T-helper 17 cell (primary cell): ENCODE data around the gene PRPF40B. TPM values are rescaled to one million over a fixed set of nuclear protein-coding genes. Genes with fewer than 3 reads are reported as not detected.
A peak's percentile ranks its signal among the peaks of the same experiment; 100 is the strongest.
"Not testable (repeated sequence)": the region's sequence is repeated elsewhere in the genome, so short reads cannot be mapped to it uniquely, and the experiment has no call there.

ENCODE experiments used
- ATAC-seq: fragments of 150-1000 bp; cut with Tn5 transposase; 2 replicates; pipeline ENCODE4 v1.10.0; 2021; ENCODE audit warnings: mild to moderate bottlenecking, moderate library complexity
- DNase-seq, 3 donors: peaks; one replicate each; pipeline versions ENCODE4 v3.0.0 to v3.0.0-alpha.2; 2020 to 2021
- H3K9me3 ChIP-seq: one replicate; pipeline ENCODE4 v1.7.0; 2013; ENCODE audit warnings: low read length, mild to moderate bottlenecking; ENCODE audit not compliant: control insufficient read depth, poor library complexity, severe bottlenecking
- H3K27ac Mint-ChIP-seq: one replicate; pipeline ENCODE4 v1.8.0; 2022; ENCODE audit warnings: mild to moderate bottlenecking, moderate library complexity, mixed read lengths
- H3K27me3 Mint-ChIP-seq: one replicate; pipeline ENCODE4 v1.8.0; 2022; ENCODE audit warnings: mixed read lengths
- H3K36me3 Mint-ChIP-seq: one replicate; pipeline ENCODE4 v1.8.0; 2022; ENCODE audit warnings: low read depth, mixed read lengths
- H3K4me1 Mint-ChIP-seq: one replicate; pipeline ENCODE4 v1.8.0; 2022; ENCODE audit warnings: mild to moderate bottlenecking, mixed read lengths
- H3K4me3 Mint-ChIP-seq: one replicate; pipeline ENCODE4 v1.8.0; 2022; ENCODE audit warnings: mild to moderate bottlenecking, moderate library complexity, mixed read lengths
- total RNA-seq, 4 donors: library from RNA in 2 of 4; stranded (reverse) in 2 of 4; gene quantifications; one replicate each; pipeline ENCODE4 v1.2.3 and lab custom pipeline; 2022 to 2026

The PRPF40B gene
- total RNA-seq, 2 donors from 2014 or later, result 5.6 to 7.1 TPM

DNA sequence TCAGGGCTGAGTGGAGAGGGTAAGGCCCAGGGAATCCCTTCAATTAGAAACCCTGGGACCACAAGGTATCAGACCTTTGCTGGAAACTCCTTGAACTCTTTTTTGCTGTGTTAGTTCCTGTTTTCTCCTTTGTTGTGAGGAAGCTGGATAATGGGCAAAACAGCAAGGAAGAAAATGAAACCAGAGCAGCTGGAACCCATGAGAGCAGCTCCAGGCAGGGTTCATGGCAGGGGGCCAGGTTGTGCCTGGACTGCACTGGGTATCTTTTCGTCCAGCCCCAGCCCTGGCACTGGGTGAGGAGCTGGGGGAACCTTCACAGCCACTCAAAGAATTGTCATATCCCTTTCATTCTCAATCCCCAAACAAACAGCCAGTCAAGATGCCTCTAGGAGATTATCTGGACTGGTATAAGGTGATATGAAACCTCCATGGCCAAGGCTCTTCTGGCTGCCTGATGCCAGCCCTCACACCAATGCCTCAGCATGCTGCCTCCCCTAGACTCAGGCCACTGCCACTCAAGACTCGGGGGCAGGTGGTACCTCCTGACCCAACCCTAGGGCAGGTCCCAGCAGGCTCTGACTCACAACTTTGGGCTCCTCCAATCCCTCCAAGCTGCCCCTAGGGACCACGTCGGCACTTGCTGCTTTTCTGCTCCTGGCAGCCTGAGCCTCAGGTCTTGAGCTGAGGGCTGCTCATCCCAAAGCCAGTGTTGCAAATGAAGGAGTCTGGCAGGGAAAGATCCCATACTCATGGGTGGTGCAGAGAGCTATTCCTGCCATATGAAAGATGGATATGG lies 34.4 kb upstream of the PRPF40B start:
- DNase-seq (no peak), ATAC-seq (no peak)
- Mint-ChIP-seq H3K4me1 (no peaks in the 10 kb centered on the region), H3K36me3 (no peaks in the 10 kb centered on the region), H3K4me3 (no peak overlapping the region), H3K27me3 (no peaks in the 10 kb centered on the region), H3K27ac (no peak overlapping the region)
- no peaks in the 10 kb centered on the region for H3K9me3 ChIP-seq

DNA sequence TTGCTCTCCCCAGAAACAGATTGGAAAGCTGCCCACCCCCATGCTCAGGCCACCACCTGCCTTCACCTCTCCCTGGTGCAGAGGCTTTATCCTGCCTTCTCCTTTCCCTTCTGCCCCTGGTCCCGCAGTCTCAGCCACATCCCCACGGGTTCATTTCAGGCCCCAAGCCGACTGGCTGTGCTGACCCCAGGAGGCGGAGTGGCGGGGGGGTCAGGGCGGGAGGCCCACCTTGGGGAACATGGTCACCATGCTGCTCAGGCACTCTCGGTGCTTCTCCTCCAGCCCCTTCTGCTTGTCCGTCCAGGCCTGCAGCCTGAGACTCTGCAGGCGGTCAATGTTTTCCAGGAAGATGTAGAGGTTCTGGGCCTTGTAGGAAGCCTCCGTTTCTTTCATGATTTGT lies 24.8 kb upstream of the PRPF40B start:
- no peak overlapping the region for H3K4me3 Mint-ChIP-seq
- no peak overlapping the region for H3K27ac Mint-ChIP-seq

DNA sequence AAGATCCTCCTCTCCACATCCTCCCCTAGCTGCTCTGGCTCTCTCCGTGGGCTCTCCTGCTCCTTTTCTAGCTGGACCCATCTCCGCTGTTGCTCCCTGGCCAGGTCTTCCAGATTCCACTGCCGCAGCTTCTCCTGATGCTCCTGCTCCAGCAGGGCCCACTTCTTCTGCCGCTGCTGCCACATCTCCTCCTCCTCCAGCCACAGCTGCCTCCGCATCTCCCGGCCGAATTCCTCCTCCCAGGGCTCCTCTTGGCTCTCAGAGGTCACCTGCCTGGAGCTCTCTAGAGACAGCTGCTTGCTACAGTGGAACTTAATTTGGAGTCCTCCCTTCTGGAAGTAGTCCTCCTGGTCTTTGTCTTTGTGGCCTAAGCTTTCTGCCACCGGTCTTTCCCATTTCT lies 23.4 kb upstream of the PRPF40B start:
- Mint-ChIP-seq H3K36me3 (no peaks in the 10 kb centered on the region), H3K4me3 (no peak overlapping the region), H3K27me3 (no peaks in the 10 kb centered on the region), H3K4me1 (peaks cover 4% of the 10 kb centered on the region), H3K27ac (no peak overlapping the region)
- H3K9me3 ChIP-seq, result no peaks in the 10 kb centered on the region
- ATAC-seq (no peak), DNase-seq (no peak)

More for the DNA sequence above, 24.8 kb upstream of the PRPF40B start:
- Mint-ChIP-seq H3K36me3 (no peaks in the 10 kb centered on the region), H3K27me3 (no peaks in the 10 kb centered on the region), H3K4me1 (peaks cover 4% of the 10 kb centered on the region)
- ATAC-seq (no peak), DNase-seq (no peak)
- H3K9me3 ChIP-seq, result no peaks in the 10 kb centered on the region

DNA sequence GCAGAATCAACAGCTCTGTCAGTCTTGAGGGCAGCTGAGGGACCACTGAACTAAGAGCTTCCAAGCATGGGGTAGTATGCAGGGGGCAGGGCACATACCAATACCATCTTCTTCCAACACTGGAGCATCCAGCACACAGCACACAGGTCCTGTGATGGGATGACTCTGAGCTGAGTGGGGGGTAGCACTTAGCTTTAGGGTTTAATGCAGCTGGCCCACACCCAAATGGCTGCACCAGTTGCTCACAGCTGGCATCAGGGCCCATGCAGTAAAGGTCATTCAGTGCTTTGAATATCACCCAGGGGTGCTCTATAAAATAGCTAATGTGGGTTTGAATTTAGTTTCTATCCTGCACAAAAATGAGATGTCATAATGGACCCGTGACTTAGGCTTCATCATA lies 19.6 kb upstream of the PRPF40B start:
- DNase-seq, result no peak
- H3K36me3 Mint-ChIP-seq, result no peaks in the 10 kb centered on the region
- H3K9me3 ChIP-seq, result no peaks in the 10 kb centered on the region

DNA sequence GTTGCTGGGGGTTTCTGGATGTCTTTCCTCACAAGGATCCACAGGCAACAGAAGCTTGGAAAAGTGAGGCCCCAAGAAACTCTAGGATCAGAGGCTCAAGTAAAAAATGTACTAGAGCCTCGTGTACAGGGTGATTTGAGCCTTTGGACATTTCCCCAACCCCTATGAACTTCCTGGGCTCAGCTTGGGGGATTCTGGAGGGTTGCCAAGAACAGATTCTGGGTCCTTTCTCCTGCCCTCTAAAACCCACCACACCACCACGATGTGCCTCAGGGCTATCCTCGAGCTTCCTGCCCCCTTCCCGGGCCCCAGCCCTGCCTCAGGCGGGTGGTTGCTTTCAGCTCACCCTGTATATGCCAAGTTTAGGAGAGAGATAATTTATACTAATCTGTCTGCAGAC lies 18.5 kb upstream of the PRPF40B start:
- no peaks in the 10 kb centered on the region for H3K9me3 ChIP-seq
- Mint-ChIP-seq H3K4me3 (no peak overlapping the region), H3K36me3 (no peaks in the 10 kb centered on the region), H3K4me1 (peaks cover 2% of the 10 kb centered on the region), H3K27ac (peak overlapping the region; percentile 63), H3K27me3 (peaks cover 8% of the 10 kb centered on the region)
- ATAC-seq (no peak), DNase-seq (no peak)

More for the DNA sequence above, 19.6 kb upstream of the PRPF40B start:
- Mint-ChIP-seq H3K4me1 (peaks cover 4% of the 10 kb centered on the region), H3K27me3 (peaks cover 8% of the 10 kb centered on the region), H3K27ac (no peak overlapping the region), H3K4me3 (no peak overlapping the region)
- no peak for ATAC-seq

DNA sequence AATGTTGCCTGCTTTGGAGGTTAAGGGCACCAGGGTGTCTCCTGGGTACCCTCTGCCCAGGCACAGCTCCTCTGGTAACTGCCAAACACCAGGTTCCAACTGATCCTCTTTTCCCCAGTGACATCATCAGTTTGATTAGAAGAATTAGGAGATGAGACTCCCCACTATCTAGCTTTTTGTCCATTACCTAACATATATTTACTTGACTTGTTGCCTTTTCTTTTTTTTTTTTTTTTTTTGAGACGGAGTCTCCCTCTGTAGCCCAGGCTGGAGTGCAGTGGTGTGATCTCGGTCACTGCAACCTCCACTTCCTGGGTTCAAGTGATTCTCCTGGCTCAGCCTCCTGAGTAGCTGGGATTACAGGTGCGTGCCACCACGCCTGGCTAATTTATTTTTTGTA lies 17.8 kb upstream of the PRPF40B start, which contains the start of gene FAM186B:
TSS of gene FAM186B (minus strand) at position 101 of the 400 bp plus-strand sequence. CDS start 162 bp downstream, outside the sequence.
- not testable (repeated sequence) for H3K27me3 Mint-ChIP-seq, DNase-seq, ATAC-seq, H3K4me3 Mint-ChIP-seq, H3K9me3 ChIP-seq, H3K4me1 Mint-ChIP-seq, H3K36me3 Mint-ChIP-seq
- H3K27ac Mint-ChIP-seq, result peak within 1 kb of the TSS; percentile 63

DNA sequence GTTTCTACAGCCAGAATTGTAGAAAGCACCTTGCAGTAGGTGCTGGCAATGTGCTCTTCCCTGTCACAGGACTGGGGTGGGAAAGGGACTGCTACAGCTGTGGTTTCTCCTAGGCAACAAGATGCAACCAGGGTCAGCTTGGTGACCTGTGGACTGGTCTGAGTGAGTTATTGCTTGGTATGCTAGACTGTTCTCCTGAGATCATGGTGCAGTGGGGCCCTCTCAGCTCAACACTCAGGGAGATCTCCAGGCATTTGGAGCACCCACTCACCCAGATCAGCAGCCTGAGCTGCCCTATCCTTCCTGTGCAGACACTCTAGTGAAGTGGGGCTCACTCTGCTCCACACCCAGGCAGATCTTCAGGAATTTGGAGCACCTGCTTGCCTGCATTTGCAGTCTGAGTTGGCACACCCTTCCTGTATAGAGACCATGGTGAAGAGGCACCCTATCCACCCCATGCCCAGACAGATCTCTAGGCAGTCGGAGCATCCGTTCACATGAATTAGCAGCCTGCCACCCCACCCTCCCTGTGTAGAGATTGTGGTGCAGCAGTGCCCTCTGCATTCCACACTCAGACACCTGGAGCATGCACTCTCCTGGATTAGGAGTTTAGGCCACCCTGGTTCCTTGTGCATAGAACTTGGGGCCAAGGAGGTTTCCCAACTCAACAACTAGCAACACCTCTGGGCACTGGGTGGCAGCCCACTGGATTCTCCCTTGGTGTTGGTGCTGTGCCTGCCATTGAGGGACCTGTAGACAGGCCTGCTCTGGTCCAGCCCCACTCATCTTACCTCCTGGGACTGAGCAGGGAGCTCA lies 14.1 kb upstream of the PRPF40B start:
- ATAC-seq (no peak), DNase-seq (no peak)
- no peaks in the 10 kb centered on the region for H3K9me3 ChIP-seq
- Mint-ChIP-seq H3K4me3 (no peak overlapping the region), H3K36me3 (no peaks in the 10 kb centered on the region), H3K27me3 (peaks cover 15% of the 10 kb centered on the region), H3K4me1 (no peaks in the 10 kb centered on the region), H3K27ac (no peak overlapping the region)

DNA sequence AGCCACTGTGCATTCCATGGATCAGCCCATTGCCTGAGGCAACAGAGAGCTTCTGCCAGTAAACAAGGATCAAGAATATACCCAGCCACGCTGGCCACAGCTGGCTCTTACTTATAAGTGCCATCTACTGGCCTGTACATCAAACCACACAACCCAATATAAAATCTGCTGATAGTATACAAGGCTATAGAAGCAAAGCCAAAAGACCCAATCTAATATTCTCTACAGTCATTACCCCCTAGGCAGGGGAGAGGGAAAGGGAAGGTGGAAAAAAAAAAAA lies 13.5 kb upstream of the PRPF40B start:
- no peak for ATAC-seq
- Mint-ChIP-seq H3K27me3 (peaks cover 15% of the 10 kb centered on the region), H3K4me1 (no peaks in the 10 kb centered on the region), H3K27ac (no peak overlapping the region), H3K36me3 (no peaks in the 10 kb centered on the region), H3K4me3 (no peak overlapping the region)
- no peaks in the 10 kb centered on the region for H3K9me3 ChIP-seq
- DNase-seq, result no peak

DNA sequence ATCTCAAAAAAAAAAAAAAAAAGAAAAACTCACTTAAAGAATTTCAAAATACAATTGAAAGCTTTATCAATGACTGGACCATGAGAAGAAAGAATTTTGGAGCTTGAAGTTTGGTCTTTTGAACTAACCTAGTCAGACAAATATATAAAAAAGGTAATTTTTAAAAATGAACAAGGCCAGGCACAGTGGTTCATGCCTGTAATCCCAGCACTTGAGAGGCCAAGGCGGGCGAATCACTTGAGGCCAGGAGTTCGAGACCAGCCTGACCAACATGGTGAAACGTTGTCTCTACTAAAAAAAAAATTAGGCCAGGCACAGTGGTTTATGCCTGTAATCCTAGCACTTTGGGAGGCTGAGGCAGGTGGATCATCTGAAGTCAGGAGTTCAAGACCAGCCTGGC lies 12.6 kb upstream of the PRPF40B start:
- H3K27me3 Mint-ChIP-seq, result peaks cover 15% of the 10 kb centered on the region
- ATAC-seq, H3K27ac Mint-ChIP-seq, H3K36me3 Mint-ChIP-seq, DNase-seq, H3K4me3 Mint-ChIP-seq, H3K9me3 ChIP-seq, H3K4me1 Mint-ChIP-seq: not testable (repeated sequence)

DNA sequence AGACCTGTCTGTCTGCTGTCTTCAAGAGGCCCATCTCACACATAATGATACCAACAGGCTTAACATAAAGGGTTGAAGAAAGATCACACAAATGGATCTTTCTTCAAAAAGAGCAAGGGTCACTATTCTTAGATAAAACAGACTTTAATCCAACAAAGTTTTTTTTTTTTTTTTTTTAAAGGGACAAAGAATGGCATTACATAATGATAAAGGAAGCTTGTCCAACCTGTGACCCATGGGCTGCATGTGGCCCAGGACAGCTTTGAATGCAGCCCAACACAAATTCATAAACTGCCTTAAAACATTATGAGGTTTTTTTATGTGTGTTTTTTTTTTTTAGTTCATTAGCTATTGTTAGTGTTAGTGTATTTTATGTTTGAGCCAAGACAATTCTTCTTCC lies 11.2 kb upstream of the PRPF40B start:
- H3K27ac Mint-ChIP-seq, result no peak overlapping the region
- DNase-seq, result no peak
- no peaks in the 10 kb centered on the region for H3K36me3 Mint-ChIP-seq
- ATAC-seq, result no peak
- H3K4me3 Mint-ChIP-seq, result no peak overlapping the region
- H3K4me1 Mint-ChIP-seq, result peaks cover 2% of the 10 kb centered on the region
- H3K27me3 Mint-ChIP-seq, result peaks cover 14% of the 10 kb centered on the region
- no peaks in the 10 kb centered on the region for H3K9me3 ChIP-seq

DNA sequence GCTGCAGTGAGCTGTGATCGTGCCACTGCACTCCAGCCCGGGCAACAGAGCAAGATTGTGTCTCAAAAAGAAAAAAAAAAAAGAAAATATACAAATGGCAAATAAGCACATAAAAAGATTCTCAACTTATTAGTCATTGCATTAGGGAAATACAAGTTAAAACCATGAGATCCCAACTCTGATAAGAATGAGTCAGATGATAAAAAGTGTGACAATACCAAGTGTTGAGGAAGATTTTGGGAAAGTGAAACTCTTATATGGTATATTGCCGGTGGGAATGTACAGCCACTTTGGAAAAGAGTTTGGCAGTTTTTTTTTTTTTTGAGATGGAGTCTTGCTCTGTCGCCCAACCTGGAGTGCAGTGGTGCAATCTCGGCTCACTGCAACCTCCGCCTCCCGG lies 7.6 kb upstream of the PRPF40B start:
- DNase-seq (no peak), ATAC-seq (no peak)
- no peak overlapping the region for H3K4me3 Mint-ChIP-seq
- H3K27ac Mint-ChIP-seq, result no peak overlapping the region
- H3K4me1 Mint-ChIP-seq, result peaks cover 4% of the 10 kb centered on the region
- H3K9me3 ChIP-seq, result no peaks in the 10 kb centered on the region
- no peaks in the 10 kb centered on the region for H3K36me3 Mint-ChIP-seq
- H3K27me3 Mint-ChIP-seq, result peaks cover 23% of the 10 kb centered on the region

DNA sequence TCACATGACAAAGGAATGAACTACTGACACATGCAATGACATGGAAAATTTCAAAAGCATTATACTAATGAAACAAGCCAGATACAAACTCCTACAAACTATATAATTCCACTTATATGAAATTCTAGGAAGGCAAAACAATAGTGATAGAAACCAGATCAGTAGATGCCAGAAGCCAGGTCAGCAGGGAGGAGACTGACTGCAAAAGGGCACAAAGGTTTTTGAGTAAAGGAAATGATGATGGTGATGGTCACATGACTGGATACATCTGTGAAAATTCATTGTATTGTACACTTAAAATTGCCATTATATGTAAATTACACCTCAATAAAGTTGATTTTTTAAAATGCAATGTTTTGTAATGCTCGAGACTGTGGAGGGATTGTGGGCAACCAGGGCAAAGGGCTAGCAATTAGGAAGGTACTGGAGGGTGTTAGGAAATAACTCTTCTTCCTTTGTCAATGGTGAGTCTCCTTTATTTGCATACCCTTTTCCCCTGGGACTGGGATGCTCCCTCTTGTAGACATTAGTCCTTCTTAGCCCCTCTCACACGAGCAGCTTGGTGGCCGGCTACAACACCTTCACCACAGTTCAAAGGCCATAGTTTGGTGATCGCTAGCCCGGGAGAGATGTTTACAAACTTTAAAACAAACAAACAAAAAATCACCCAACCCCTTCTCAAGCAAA lies 6.7 kb upstream of the PRPF40B start:
- no peak for DNase-seq
- H3K9me3 ChIP-seq, result no peaks in the 10 kb centered on the region
- no peaks in the 10 kb centered on the region for H3K36me3 Mint-ChIP-seq
- H3K4me3 Mint-ChIP-seq, result no peak overlapping the region
- peaks cover 11% of the 10 kb centered on the region for H3K4me1 Mint-ChIP-seq
- peaks cover 23% of the 10 kb centered on the region for H3K27me3 Mint-ChIP-seq
- no peak for ATAC-seq
- no peak overlapping the region for H3K27ac Mint-ChIP-seq

DNA sequence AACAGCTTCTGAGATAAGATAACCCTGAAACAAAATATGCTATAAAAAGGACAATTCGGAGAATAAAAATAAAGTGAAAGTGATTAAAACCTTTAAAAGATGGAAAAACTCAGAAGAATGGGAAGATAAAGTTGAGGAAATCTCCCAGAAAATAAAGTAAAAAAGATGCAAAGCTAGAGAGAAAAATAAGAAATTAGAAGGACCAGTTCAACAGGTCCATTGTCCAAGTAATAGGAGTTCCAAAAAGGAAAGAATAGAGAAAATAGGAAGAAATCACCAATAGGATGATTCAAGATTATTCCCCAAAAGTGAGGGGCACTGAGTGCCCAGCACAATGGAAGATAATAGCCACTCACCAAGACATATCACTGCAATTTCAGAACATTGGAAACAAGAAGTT lies 4.8 kb upstream of the PRPF40B start:
- H3K4me3 Mint-ChIP-seq, result no peak overlapping the region
- peaks cover 20% of the 10 kb centered on the region for H3K4me1 Mint-ChIP-seq
- DNase-seq, result no peak

More for the DNA sequence above, 4.8 kb upstream of the PRPF40B start:
- no peak for ATAC-seq
- peaks cover 16% of the 10 kb centered on the region for H3K27me3 Mint-ChIP-seq
- H3K27ac Mint-ChIP-seq, result no peak overlapping the region
- no peaks in the 10 kb centered on the region for H3K36me3 Mint-ChIP-seq
- no peaks in the 10 kb centered on the region for H3K9me3 ChIP-seq
